WTC11 (cell line): ENCODE results near the gene DSTN. TPM values are rescaled to one million over a fixed set of nuclear protein-coding genes. Genes with fewer than 3 reads are reported as not detected.

ENCODE experiments used
- ATAC-seq: fragments of 200-7000 bp; cut with Tn5 transposase; 2 replicates; pipeline ENCODE4 v1.10.0; 2021; ENCODE audit warnings: mild to moderate bottlenecking, moderate library complexity
- CTCF ChIA-PET: fragments of 300-600 bp; sonication (Branson Sonifier 250); formaldehyde crosslinking; loops from one replicate; lab custom pipeline; 2021; ENCODE audit warnings: antibody characterized with exemption; lab: Charles Lee
- POLR2A ChIA-PET: fragments of 350-600 bp; sonication (Branson Sonifier 250); formaldehyde crosslinking; loops from one replicate; lab custom pipeline; 2021; ENCODE audit warnings: antibody characterized with exemption; lab: Charles Lee
- DNase-seq: peaks from one replicate; pipeline ENCODE4 v3.0.0; 2021; ENCODE audit warnings: low spot score
- H3K27ac Mint-ChIP-seq: 2 replicates; pipeline ENCODE4 v1.8.0; 2021; ENCODE audit warnings: mixed read lengths
- H3K27me3 Mint-ChIP-seq: 2 replicates; pipeline ENCODE4 v1.8.0; 2021; ENCODE audit warnings: low read depth, mild to moderate bottlenecking, moderate library complexity, mixed read lengths
- H3K36me3 Mint-ChIP-seq: 2 replicates; pipeline ENCODE4 v1.8.0; 2021; ENCODE audit warnings: mixed read lengths
- H3K4me1 Mint-ChIP-seq: 2 replicates; pipeline ENCODE4 v1.8.0; 2022; ENCODE audit warnings: mixed read lengths
- H3K4me3 Mint-ChIP-seq: 2 replicates; pipeline ENCODE4 v1.8.0; 2021; ENCODE audit warnings: mild to moderate bottlenecking, moderate library complexity, mixed read lengths
- H3K9me3 Mint-ChIP-seq: 2 replicates; pipeline ENCODE4 v1.8.0; 2021; ENCODE audit warnings: mixed read lengths
- ATF2 ChIP-seq: sonication (generic); formaldehyde crosslinking; IDR thresholded peaks from 2 replicates; pipeline ENCODE4 v1.8.1; 2022; ENCODE audit warnings: low read depth, missing genetic modification reagents, borderline replicate concordance
- CREM ChIP-seq: sonication (generic); formaldehyde crosslinking; IDR thresholded peaks from 2 replicates; pipeline ENCODE4 v1.8.1; 2022; ENCODE audit warnings: mild to moderate bottlenecking, missing genetic modification reagents, moderate library complexity
- ETV6 ChIP-seq: sonication (generic); formaldehyde crosslinking; IDR thresholded peaks from 2 replicates; pipeline ENCODE4 v1.8.1; 2022; ENCODE audit warnings: mild to moderate bottlenecking, missing genetic modification reagents
- FOXP1 ChIP-seq: sonication (generic); formaldehyde crosslinking; IDR thresholded peaks from 2 replicates; pipeline ENCODE4 v1.8.0; 2022; ENCODE audit warnings: missing genetic modification reagents, mild to moderate bottlenecking, moderate library complexity, borderline replicate concordance
- FOXP4 ChIP-seq: sonication (generic); formaldehyde crosslinking; IDR thresholded peaks from 2 replicates; pipeline ENCODE4 v1.8.0; 2022; ENCODE audit warnings: mild to moderate bottlenecking, missing genetic modification reagents
- GABPB1 ChIP-seq: sonication (generic); formaldehyde crosslinking; IDR thresholded peaks from 2 replicates; pipeline ENCODE4 v1.8.1; 2023; ENCODE audit warnings: mild to moderate bottlenecking, missing genetic modification reagents
- IRF1 ChIP-seq: sonication (generic); formaldehyde crosslinking; IDR thresholded peaks from 2 replicates; pipeline ENCODE4 v1.8.0; 2023; ENCODE audit warnings: missing genetic modification reagents
- IRF2 ChIP-seq: sonication (generic); formaldehyde crosslinking; IDR thresholded peaks from 2 replicates; pipeline ENCODE4 v1.8.0; 2022; ENCODE audit warnings: low read depth, missing genetic modification reagents, borderline replicate concordance
- JAZF1 ChIP-seq: fragments of 250-450 bp; sonication (Bioruptor Pico); IDR thresholded peaks from 2 replicates; pipeline ENCODE4 v1.9.0; 2021; ENCODE audit warnings: moderate library complexity, mild to moderate bottlenecking, inconsistent platforms
- JUN ChIP-seq: sonication (generic); formaldehyde crosslinking; IDR thresholded peaks from 2 replicates; pipeline ENCODE4 v1.8.0; 2023; ENCODE audit warnings: mild to moderate bottlenecking, missing genetic modification reagents
- MYBL2 ChIP-seq: sonication (generic); formaldehyde crosslinking; IDR thresholded peaks from 2 replicates; pipeline ENCODE4 v1.8.1; 2023; ENCODE audit warnings: mild to moderate bottlenecking, moderate library complexity, missing genetic modification reagents
- NFE2L1 ChIP-seq: sonication (generic); formaldehyde crosslinking; IDR thresholded peaks from 2 replicates; pipeline ENCODE4 v1.8.1; 2023; ENCODE audit warnings: missing genetic modification reagents
- NR2C2 ChIP-seq: sonication (generic); formaldehyde crosslinking; IDR thresholded peaks from 2 replicates; pipeline ENCODE4 v1.8.0; 2022; ENCODE audit warnings: mild to moderate bottlenecking, missing genetic modification reagents
- NR3C1 ChIP-seq: sonication (generic); formaldehyde crosslinking; conservative IDR thresholded peaks from 2 replicates; pipeline ENCODE4 v1.8.1; 2023; ENCODE audit warnings: low read depth, mild to moderate bottlenecking, missing genetic modification reagents
- PRRX2 ChIP-seq: fragments of 250-450 bp; sonication (Bioruptor Pico); IDR thresholded peaks from 2 replicates; pipeline ENCODE4 v1.8.0; 2021; ENCODE audit warnings: mild to moderate bottlenecking
- SP1 ChIP-seq: sonication (generic); formaldehyde crosslinking; conservative IDR thresholded peaks from 2 replicates; pipeline ENCODE4 v1.8.1; 2022; ENCODE audit warnings: missing genetic modification reagents
- TCF7 ChIP-seq: sonication (generic); formaldehyde crosslinking; IDR thresholded peaks from 2 replicates; pipeline ENCODE4 v1.8.0; 2022; ENCODE audit warnings: mild to moderate bottlenecking, low read depth, missing genetic modification reagents, moderate library complexity
- TP53 ChIP-seq: sonication (generic); formaldehyde crosslinking; IDR thresholded peaks from 2 replicates; pipeline ENCODE4 v1.8.1; 2023; ENCODE audit warnings: mild to moderate bottlenecking, missing genetic modification reagents
- USF2 ChIP-seq: sonication (generic); formaldehyde crosslinking; IDR thresholded peaks from 2 replicates; pipeline ENCODE4 v1.8.1; 2023; ENCODE audit warnings: mild to moderate bottlenecking, missing genetic modification reagents, moderate library complexity
- ZBTB43 ChIP-seq: sonication (generic); formaldehyde crosslinking; IDR thresholded peaks from 2 replicates; pipeline ENCODE4 v1.8.1; 2023; ENCODE audit warnings: mild to moderate bottlenecking, missing genetic modification reagents
- ZNF219 ChIP-seq: sonication (generic); formaldehyde crosslinking; IDR thresholded peaks from 2 replicates; pipeline ENCODE4 v1.8.0; 2023; ENCODE audit warnings: missing genetic modification reagents, mild to moderate bottlenecking, borderline replicate concordance
- ZNF281 ChIP-seq: sonication (generic); formaldehyde crosslinking; IDR thresholded peaks from 2 replicates; pipeline ENCODE4 v1.8.0; 2023; ENCODE audit warnings: mild to moderate bottlenecking, missing genetic modification reagents
- ZNF317 ChIP-seq: sonication (generic); formaldehyde crosslinking; IDR thresholded peaks from 2 replicates; pipeline ENCODE4 v1.8.1; 2023; ENCODE audit warnings: low read depth, mild to moderate bottlenecking, moderate library complexity, missing genetic modification reagents, borderline replicate concordance
- ZNF416 ChIP-seq: fragments of 250-450 bp; sonication (Bioruptor Pico); IDR thresholded peaks from 2 replicates; pipeline ENCODE4 v1.9.0; 2021; ENCODE audit warnings: mild to moderate bottlenecking, inconsistent platforms
- ZNF423 ChIP-seq: fragments of 250-450 bp; sonication (Bioruptor Pico); IDR thresholded peaks from 2 replicates; pipeline ENCODE4 v2.1.2; 2022; ENCODE audit warnings: mild to moderate bottlenecking, moderate library complexity
- total RNA-seq: library from RNA; stranded (reverse); gene quantifications from 3 replicates; pipeline ENCODE4 v1.2.3, GENCODE V29; 2021

DSTN gene
- total RNA-seq, 1 experiment from 2014 or later: 153 TPM

GRCh38 chr20:17530716-17531664 lies 38.9 kb upstream of the DSTN start, which contains the start of gene BFSP1:
BFSP1 (minus strand) TSS chr20:17531379; CDS start chr20:17531329, 50 bp downstream.
- peak within 1 kb of the TSS; percentile 82 for H3K4me3 Mint-ChIP-seq
- H3K27ac Mint-ChIP-seq: peak within 1 kb of the TSS; percentile 85; the same call in 1 of the 2 replicates
- peak; percentile 74 for DNase-seq
- ChIA-PET POLR2A (interaction anchor here (0.5 to 1.8 kb wide), 2 partner anchors 39 to 221 kb away, joined by 3 to 12 read pairs; partner anchors contain the start of gene DSTN), CTCF (interaction anchor here (0.5 to 2.2 kb wide), 11 partner anchors 9 to 472 kb away, joined by 3 to 11 read pairs (median 3); partner anchors contain the start of gene DSTN)
- peaks cover 8% of the 10 kb centered on the region; the same call in 1 of the 2 replicates for H3K9me3 Mint-ChIP-seq
- H3K27me3 Mint-ChIP-seq: peaks cover 22% of the 10 kb centered on the region
- ATAC-seq: peak; percentile 69
- peaks cover 26% of the 10 kb centered on the region for H3K4me1 Mint-ChIP-seq
- no peaks in the 10 kb centered on the region for H3K36me3 Mint-ChIP-seq
- TF ChIP-seq USF2: 0 out of 2 replicates have a peak, but pooled peaks have one; percentile 7
- no peak for TF ChIP-seq PRRX2 (CRISPR knock-in tag)
- 0 out of 2 replicates have a peak, but pooled peaks have one; percentile 20 for TF ChIP-seq ZNF281 (CRISPR knock-in tag)
- peak; percentile 87 for TF ChIP-seq TP53 (CRISPR knock-in tag)
- no peak for TF ChIP-seq ETV6 (CRISPR knock-in tag)
- no peak for TF ChIP-seq ZNF416 (CRISPR knock-in tag)
- no peak for TF ChIP-seq JAZF1 (CRISPR knock-in tag)
- TF ChIP-seq CREM (CRISPR knock-in tag): peak; percentile 25; the same call in 1 of the 2 replicates
- TF ChIP-seq NR3C1 (CRISPR knock-in tag): 0 out of 2 replicates have a peak, but pooled peaks have one; percentile 52
- peak; percentile 55; the same call in 1 of the 2 replicates for TF ChIP-seq FOXP4 (CRISPR knock-in tag)
- no peak for TF ChIP-seq JUN (CRISPR knock-in tag)
- peak; percentile 71; the same call in 1 of the 2 replicates for TF ChIP-seq TCF7 (CRISPR knock-in tag)
- TF ChIP-seq ZNF219: no peak
- peak; percentile 95 for TF ChIP-seq FOXP1 (CRISPR knock-in tag)
- TF ChIP-seq ZBTB43 (CRISPR knock-in tag): no peak
- no peak for TF ChIP-seq IRF2
- no peak for TF ChIP-seq ATF2 (CRISPR knock-in tag)
- TF ChIP-seq GABPB1 (CRISPR knock-in tag): no peak
- TF ChIP-seq IRF1 (CRISPR knock-in tag): no peak
- peak; percentile 38; the same call in 1 of the 2 replicates for TF ChIP-seq ZNF317 (CRISPR knock-in tag)
- TF ChIP-seq ZNF423 (CRISPR knock-in tag): peak; percentile 91
- no peak; the same call in 1 of the 2 replicates for TF ChIP-seq NFE2L1 (CRISPR knock-in tag)
- TF ChIP-seq NR2C2 (CRISPR knock-in tag): peak; percentile 64; the same call in 1 of the 2 replicates
- TF ChIP-seq MYBL2: peak; percentile 30; the same call in 1 of the 2 replicates
- peak; percentile 62; the same call in 1 of the 2 replicates for TF ChIP-seq SP1
